SK-N-SH treated with all-trans-retinoic acid at 6 μM for 48 hours (cell line): ENCODE results near the gene CDK1.

ENCODE experiments used
- GLIS3 ChIP-seq: fragments of 250-450 bp; sonication (Bioruptor Pico); IDR thresholded peaks from 2 replicates; pipeline ENCODE4 v1.5.0; 2020; ENCODE audit warnings: mild to moderate bottlenecking, moderate library complexity
- ISL1 ChIP-seq: fragments of 250-450 bp; sonication (Bioruptor Pico); IDR thresholded peaks from 2 replicates; pipeline ENCODE4 v2.1.2; 2022; ENCODE audit warnings: mild to moderate bottlenecking, moderate library complexity
- PATZ1 ChIP-seq: fragments of 250-450 bp; sonication (Bioruptor Pico); IDR thresholded peaks from 2 replicates; pipeline ENCODE4 v1.8.0; 2020; ENCODE audit warnings: mild to moderate bottlenecking, moderate library complexity, borderline replicate concordance
- PPARA ChIP-seq: fragments of 250-450 bp; sonication (Bioruptor Pico); IDR thresholded peaks from 2 replicates; pipeline ENCODE4 v1.5.0; 2020; ENCODE audit warnings: mild to moderate bottlenecking, borderline replicate concordance
- RARB ChIP-seq: fragments of 250-450 bp; sonication (Bioruptor Pico); IDR thresholded peaks from 2 replicates; pipeline ENCODE4 v1.8.0; 2021; ENCODE audit warnings: mild to moderate bottlenecking, moderate library complexity
- SNAI2 ChIP-seq: fragments of 250-450 bp; sonication (Bioruptor Pico); IDR thresholded peaks from 2 replicates; pipeline ENCODE4 v1.5.0; 2020; ENCODE audit warnings: mild to moderate bottlenecking, moderate library complexity
- TCF4 ChIP-seq: fragments of 250-450 bp; sonication (Bioruptor Pico); IDR thresholded peaks from 2 replicates; pipeline ENCODE4 v1.8.0; 2021; ENCODE audit warnings: mild to moderate bottlenecking, moderate library complexity, borderline replicate concordance
- TSHZ2 ChIP-seq: fragments of 250-450 bp; sonication (Bioruptor Pico); IDR thresholded peaks from 2 replicates; pipeline ENCODE4 v1.5.0; 2020; ENCODE audit warnings: mild to moderate bottlenecking, moderate library complexity
- ZC3H10 ChIP-seq: fragments of 250-450 bp; sonication (Bioruptor Pico); IDR thresholded peaks from 2 replicates; pipeline ENCODE4 v1.5.1; 2021; ENCODE audit warnings: mild to moderate bottlenecking, moderate library complexity
- ZFP3 ChIP-seq: fragments of 250-450 bp; sonication (Bioruptor Pico); IDR thresholded peaks from 2 replicates; pipeline ENCODE4 v1.5.0; 2020; ENCODE audit warnings: mild to moderate bottlenecking, moderate library complexity
- ZFP30 ChIP-seq: fragments of 450-650 bp; formaldehyde crosslinking; IDR thresholded peaks from 2 replicates; pipeline ENCODE4 v1.5.0; 2022; ENCODE audit warnings: mild to moderate bottlenecking, moderate library complexity
- ZNF70 ChIP-seq: fragments of 450-650 bp; formaldehyde crosslinking; IDR thresholded peaks from 2 replicates; pipeline ENCODE4 v1.5.0; 2020; ENCODE audit warnings: mild to moderate bottlenecking, moderate library complexity
- ZNF8 ChIP-seq: fragments of 450-650 bp; formaldehyde crosslinking; IDR thresholded peaks from 2 replicates; pipeline ENCODE4 v1.5.0; 2020; ENCODE audit warnings: mild to moderate bottlenecking, moderate library complexity

GRCh38 chr10:60827791-60828488 lies 49.7 kb downstream of the CDK1 start:
- TF ChIP-seq SNAI2 (CRISPR knock-in tag) (no peak), PATZ1 (CRISPR knock-in tag) (no peak), ZNF70 (CRISPR knock-in tag) (no peak), TSHZ2 (no peak), PPARA (CRISPR knock-in tag) (no peak), ZFP3 (CRISPR knock-in tag) (0 out of 2 replicates have a peak, but pooled peaks have one; percentile 58), TCF4 (CRISPR knock-in tag) (0 out of 2 replicates have a peak, but pooled peaks have one; percentile 12), ZNF8 (CRISPR knock-in tag) (no peak), RARB (CRISPR knock-in tag) (no peak), GLIS3 (no peak), ISL1 (CRISPR knock-in tag) (peak; percentile 74), ZFP30 (CRISPR knock-in tag) (no peak), ZC3H10 (CRISPR knock-in tag) (no peak)
